HepG2 (cell line): ENCODE measurements around the gene ANP32A. TPM values are rescaled to one million over a fixed set of nuclear protein-coding genes. Genes with fewer than 3 reads are reported as not detected.

Experiments
- ATRX ChIP-seq: sonication (generic); formaldehyde crosslinking; IDR thresholded peaks from 2 replicates; pipeline ENCODE4 v1.4.0; 2020; ENCODE audit warnings: missing genetic modification reagents, borderline replicate concordance
- MBNL3 ChIP-seq: fragments of 250-450 bp; sonication (Bioruptor Pico); conservative IDR thresholded peaks from 2 replicates; pipeline ENCODE4 v1.8.0; 2022; ENCODE audit warnings: mild to moderate bottlenecking, inconsistent platforms
- PLSCR1 ChIP-seq: sonication (generic); formaldehyde crosslinking; IDR thresholded peaks from 2 replicates; pipeline ENCODE4 v1.5.0; 2020; ENCODE audit warnings: missing genetic modification reagents, mild to moderate bottlenecking, borderline replicate concordance
- SOX5 ChIP-seq: IDR thresholded peaks from 2 replicates; pipeline ENCODE4 v1.6.1; 2016; ENCODE audit warnings: borderline replicate concordance
- TFE3 ChIP-seq: IDR thresholded peaks from 2 replicates; pipeline ENCODE4 v1.6.1; 2016
- UBTF ChIP-seq: sonication (generic); formaldehyde crosslinking; IDR thresholded peaks from 2 replicates; pipeline ENCODE4 v1.4.0; 2020; ENCODE audit warnings: mild to moderate bottlenecking, missing genetic modification reagents
- ZNF138 ChIP-seq: sonication (generic); formaldehyde crosslinking; IDR thresholded peaks from 2 replicates; pipeline ENCODE4 v1.5.0; 2020; ENCODE audit warnings: mild to moderate bottlenecking, low read depth, missing genetic modification reagents
- ZNF367 ChIP-seq: sonication (generic); formaldehyde crosslinking; IDR thresholded peaks from 2 replicates; pipeline ENCODE4 v1.4.0; 2020; ENCODE audit warnings: missing genetic modification reagents, borderline replicate concordance
- ZNF414 ChIP-seq: sonication (generic); formaldehyde crosslinking; IDR thresholded peaks from 2 replicates; pipeline ENCODE4 v1.5.0; 2020; ENCODE audit warnings: missing genetic modification reagents
- ZNF552 ChIP-seq: sonication (generic); formaldehyde crosslinking; IDR thresholded peaks from 2 replicates; pipeline ENCODE4 v1.9.0; 2022; ENCODE audit warnings: missing genetic modification reagents, mild to moderate bottlenecking, borderline replicate concordance
- ZNF629 ChIP-seq: sonication (generic); formaldehyde crosslinking; conservative IDR thresholded peaks from 2 replicates; pipeline ENCODE4 v1.5.0; 2020; ENCODE audit warnings: missing genetic modification reagents
- ZNF687 ChIP-seq: sonication (generic); formaldehyde crosslinking; IDR thresholded peaks from 2 replicates; pipeline ENCODE4 v1.5.1; 2020; ENCODE audit warnings: mild to moderate bottlenecking, missing genetic modification reagents, moderate library complexity
- ZNF710 ChIP-seq: sonication (generic); formaldehyde crosslinking; IDR thresholded peaks from 2 replicates; pipeline ENCODE4 v1.5.0; 2020; ENCODE audit warnings: mild to moderate bottlenecking, missing genetic modification reagents, borderline replicate concordance
- polyA plus RNA-seq, 8 experiments: library from polyadenylated mRNA; depleted of rRNA in 3 of 8; stranded (reverse) in 7 of 8; unstranded in 1 of 8; fragments of >200 nt; fragmentation: Illumina TruSeq in 4 of 8; extraction: Trizol in 4 of 8; gene quantifications; 2 replicates each; pipeline versions ENCODE4 v1.2.1 to v1.2.3, GENCODE V29; 2011 to 2016; ENCODE audit warnings: low read depth in 4 of 8, missing spikeins in 1 of 8, mixed read lengths in 1 of 8; ENCODE audit not compliant: insufficient read depth in 1 of 8
- total RNA-seq, 5 experiments: library from RNA; depleted of rRNA; stranded (reverse); fragments of >200 nt; fragmentation: Illumina TruSeq; extraction: Trizol; gene quantifications; 2 replicates each; pipeline ENCODE4 v1.2.3, GENCODE V29; 2016; ENCODE audit warnings: low read depth in 1 of 5

The ANP32A gene
- total and polyA plus RNA-seq, 2 of the 13 experiments (the other 11 are each of a cell fraction or from before 2014, with no cell fraction given): 60.6 to 206 TPM

- TF ChIP-seq UBTF (CRISPR knock-in tag) (peak; percentile 58), MBNL3 (CRISPR knock-in tag) (no peak), ZNF687 (CRISPR knock-in tag) (peak; percentile 65), TFE3 (CRISPR knock-in tag) (no peak), PLSCR1 (CRISPR knock-in tag) (no peak), ZNF710 (peak; percentile 48; the same call in 1 of the 2 replicates), ZNF414 (CRISPR knock-in tag) (no peak), SOX5 (CRISPR knock-in tag) (no peak), ZNF367 (CRISPR knock-in tag) (no peak), ZNF138 (CRISPR knock-in tag) (no peak), ZNF629 (no peak), ATRX (CRISPR knock-in tag) (no peak), ZNF552 (CRISPR knock-in tag) (no peak)
Measured at GRCh38 chr15:68817304-68818065, 3.2 kb downstream of the ANP32A start (continued).
